NT2/D1 (cell line): Measurements from ENCODE around the gene KDM1B.

Source experiments
- DNase-seq: peaks from one replicate; pipeline ENCODE4 v3.0.0-alpha.2; 2011; ENCODE audit warnings: low read depth, low spot score
- H3K27me3 ChIP-seq: 2 replicates; pipeline ENCODE4 v1.6.0; 2011; ENCODE audit warnings: mild to moderate bottlenecking; ENCODE audit not compliant: insufficient read length, insufficient read depth
- H3K36me3 ChIP-seq: 2 replicates; pipeline ENCODE4 v1.6.1; 2011; ENCODE audit warnings: mild to moderate bottlenecking, low read length, mixed read lengths; ENCODE audit not compliant: insufficient read depth, insufficient read length
- H3K4me1 ChIP-seq: 2 replicates; pipeline ENCODE4 v1.5.1; 2011; ENCODE audit not compliant: insufficient read depth, insufficient read length
- H3K4me3 ChIP-seq: 2 replicates; pipeline ENCODE4 v1.5.1; 2011; ENCODE audit warnings: low read depth; ENCODE audit not compliant: insufficient read length
- H3K9ac ChIP-seq: 2 replicates; pipeline ENCODE4 v1.6.0; 2011; ENCODE audit warnings: low read depth; ENCODE audit not compliant: insufficient read length
- H3K9me3 ChIP-seq: 2 replicates; pipeline ENCODE4 v1.5.1; 2011; ENCODE audit warnings: mild to moderate bottlenecking, low read length; ENCODE audit not compliant: insufficient read depth
- SUZ12 ChIP-seq: IDR thresholded peaks from 2 replicates; pipeline ENCODE4 v1.6.1; 2011; ENCODE audit not compliant: insufficient read length, insufficient read depth; ENCODE audit errors: extremely low read depth
- YY1 ChIP-seq: IDR thresholded peaks from 2 replicates; pipeline ENCODE4 v1.6.1; 2011; ENCODE audit not compliant: insufficient read length, insufficient read depth
- ZNF274 ChIP-seq: IDR thresholded peaks from 2 replicates; pipeline ENCODE4 v1.6.1; 2011; ENCODE audit warnings: mild to moderate bottlenecking, low read depth, low read length

Gene KDM1B

DNA sequence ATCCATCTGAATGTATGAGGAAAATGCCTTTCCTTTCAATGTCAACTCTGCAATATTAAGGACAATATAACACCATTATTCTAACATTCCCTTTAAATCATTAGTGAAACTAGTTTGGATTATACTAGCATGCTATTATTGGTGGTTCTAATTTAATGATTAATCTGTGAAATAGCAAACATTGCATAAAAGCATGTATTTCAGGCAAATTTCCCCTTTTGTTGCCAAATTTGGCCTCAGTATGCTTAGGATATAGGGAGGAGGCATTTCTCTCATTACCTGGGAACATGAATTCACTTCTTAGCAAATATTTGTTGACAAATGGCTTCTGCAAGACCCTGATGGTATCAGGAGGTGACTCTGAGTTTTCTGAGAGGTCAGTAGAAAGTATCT lies 1.9 kb upstream of the KDM1B start:
- peaks cover 2% of the 10 kb centered on the region for H3K4me1 ChIP-seq
- no peak overlapping the region for H3K9ac ChIP-seq
- DNase-seq = no peak
- no peak overlapping the region for H3K4me3 ChIP-seq
- no peaks in the 10 kb centered on the region for H3K27me3 ChIP-seq
- no peaks in the 10 kb centered on the region for H3K36me3 ChIP-seq
- no peaks in the 10 kb centered on the region for H3K9me3 ChIP-seq
- TF ChIP-seq YY1 (no peak), SUZ12 (no peak), ZNF274 (no peak)

DNA sequence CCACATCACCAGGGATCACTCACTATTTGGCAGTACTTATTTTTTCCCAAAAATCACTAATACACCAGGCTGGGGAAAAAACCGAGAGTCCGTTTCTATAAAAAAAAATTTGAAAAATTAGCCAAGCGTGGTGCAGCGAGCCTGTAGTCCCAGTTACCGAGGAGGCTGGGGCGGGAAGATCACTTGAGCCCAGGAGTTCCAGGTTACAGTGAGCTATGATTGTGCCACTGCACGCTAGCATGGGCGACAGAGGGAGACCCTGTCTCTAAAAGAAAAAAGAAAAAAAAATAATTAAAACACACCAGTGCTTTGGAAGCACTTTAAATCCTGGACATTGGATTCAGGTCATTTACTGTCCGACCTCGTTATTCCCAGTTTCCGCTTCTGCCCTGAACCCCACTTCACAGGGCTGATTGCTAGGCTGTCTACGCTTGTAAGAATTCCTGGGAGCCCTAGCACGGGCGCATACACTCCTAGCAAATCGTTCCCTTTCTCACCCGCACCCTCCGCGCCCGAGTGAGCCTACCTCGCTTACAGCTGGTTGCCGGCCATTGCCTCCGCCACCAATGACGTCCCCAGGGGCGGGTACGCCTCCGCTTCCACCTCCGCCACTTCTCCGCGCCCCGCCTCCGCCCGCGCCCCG lies 594 bp upstream of the KDM1B start, which contains the start of gene TPMT:
TPMT (minus strand) TSS at position 571 of the 643 bp plus-strand sequence. CDS start 5,950 bp downstream, outside the sequence.
- H3K27me3 ChIP-seq = no peaks in the 10 kb centered on the region
- H3K4me3 ChIP-seq = peak within 1 kb of the TSS; percentile 79
- H3K36me3 ChIP-seq = no peaks in the 10 kb centered on the region
- no peaks in the 10 kb centered on the region for H3K9me3 ChIP-seq
- no peak for TF ChIP-seq SUZ12
- TF ChIP-seq YY1 = no peak
- no peak for TF ChIP-seq ZNF274
- DNase-seq = peak; percentile 77
- H3K4me1 ChIP-seq = peaks cover 2% of the 10 kb centered on the region
- H3K9ac ChIP-seq = peak within 1 kb of the TSS; percentile 79

DNA sequence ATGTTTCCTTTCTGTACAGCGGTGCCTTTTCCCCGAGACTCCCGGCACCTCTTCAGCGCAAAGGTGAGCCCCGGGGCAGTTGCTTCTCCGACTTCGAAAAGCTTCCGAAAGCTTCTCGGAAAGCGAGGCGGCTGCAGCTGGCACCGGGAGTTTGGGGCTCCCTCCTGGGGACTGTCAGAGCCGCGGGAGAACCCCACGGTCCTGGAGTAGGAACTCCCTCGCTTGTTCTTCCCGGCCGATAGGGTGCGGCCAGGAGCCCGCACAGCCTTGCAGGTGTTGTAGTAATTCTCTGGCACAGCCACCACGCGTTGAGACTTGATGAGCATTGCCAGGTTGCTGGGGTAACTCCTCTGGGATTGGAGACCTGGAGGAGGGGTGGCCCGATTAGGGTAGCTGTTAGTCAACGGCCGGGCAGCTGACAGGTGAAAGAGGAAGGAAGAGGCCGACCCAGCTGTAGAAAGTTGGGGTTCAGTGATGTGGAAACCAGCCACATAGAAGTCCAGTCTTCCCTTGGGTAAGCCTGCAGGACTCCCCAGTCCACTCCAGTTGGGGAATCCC lies 721 bp downstream of the KDM1B start:
- Histone ChIP-seq H3K4me1 (peaks cover 2% of the 10 kb centered on the region), H3K9me3 (no peaks in the 10 kb centered on the region), H3K9ac (peak overlapping the region; percentile 79), H3K4me3 (peak overlapping the region; percentile 71), H3K27me3 (no peaks in the 10 kb centered on the region), H3K36me3 (peaks cover 4% of the 10 kb centered on the region)
- no peak for TF ChIP-seq YY1
- peak; percentile 44 for DNase-seq

DNA sequence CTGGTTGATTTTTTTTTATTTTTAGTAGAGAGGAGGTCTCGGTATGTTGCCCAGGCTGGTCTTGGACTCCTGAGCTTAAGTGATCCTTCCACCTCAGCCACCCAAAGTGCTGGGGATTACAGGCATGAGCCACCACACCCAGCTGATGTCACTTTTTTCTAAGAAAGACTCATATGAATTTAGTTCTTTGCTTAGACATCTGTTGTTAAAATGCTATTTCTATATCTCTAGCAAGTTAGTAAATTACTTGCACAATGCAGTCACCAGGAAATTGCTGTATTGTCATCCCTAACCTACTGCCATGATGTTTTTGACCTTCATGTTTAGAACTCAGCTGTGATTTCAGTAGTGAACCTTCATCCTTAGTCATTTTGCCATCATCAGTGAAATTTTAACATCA lies 5.7 kb downstream of the KDM1B start:
- no peak for DNase-seq
- Histone ChIP-seq H3K27me3 (no peaks in the 10 kb centered on the region), H3K4me3 (no peak overlapping the region), H3K4me1 (peaks cover 2% of the 10 kb centered on the region), H3K9me3 (no peaks in the 10 kb centered on the region), H3K36me3 (peaks cover 22% of the 10 kb centered on the region), H3K9ac (no peak overlapping the region)
- TF ChIP-seq YY1 (no peak), ZNF274 (no peak)

DNA sequence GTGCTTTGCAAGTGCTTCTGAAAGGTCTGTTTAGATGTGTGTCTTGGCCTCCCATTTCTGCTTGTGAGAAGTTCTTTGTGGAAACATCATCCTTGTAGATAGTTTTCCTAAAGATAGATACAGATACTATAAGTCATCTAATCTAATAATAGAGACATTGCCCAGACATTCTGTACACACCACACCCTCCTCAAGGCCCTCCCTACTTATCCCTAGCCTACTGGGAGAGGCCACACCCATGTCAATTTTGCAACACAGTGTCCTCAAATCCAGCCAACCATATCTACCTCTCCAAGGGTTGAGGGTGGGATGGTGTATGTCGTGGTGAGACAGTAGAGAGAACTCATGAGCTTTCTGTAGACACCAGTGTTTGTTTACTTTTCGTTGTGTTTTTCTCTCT lies 6.2 kb downstream of the KDM1B start:
- TF ChIP-seq YY1 = no peak
- TF ChIP-seq ZNF274 = no peak
- TF ChIP-seq SUZ12 = no peak
- Histone ChIP-seq H3K9ac (no peak overlapping the region), H3K4me3 (no peak overlapping the region), H3K36me3 (peaks cover 22% of the 10 kb centered on the region), H3K9me3 (no peaks in the 10 kb centered on the region), H3K4me1 (no peaks in the 10 kb centered on the region), H3K27me3 (no peaks in the 10 kb centered on the region)
- no peak for DNase-seq

DNA sequence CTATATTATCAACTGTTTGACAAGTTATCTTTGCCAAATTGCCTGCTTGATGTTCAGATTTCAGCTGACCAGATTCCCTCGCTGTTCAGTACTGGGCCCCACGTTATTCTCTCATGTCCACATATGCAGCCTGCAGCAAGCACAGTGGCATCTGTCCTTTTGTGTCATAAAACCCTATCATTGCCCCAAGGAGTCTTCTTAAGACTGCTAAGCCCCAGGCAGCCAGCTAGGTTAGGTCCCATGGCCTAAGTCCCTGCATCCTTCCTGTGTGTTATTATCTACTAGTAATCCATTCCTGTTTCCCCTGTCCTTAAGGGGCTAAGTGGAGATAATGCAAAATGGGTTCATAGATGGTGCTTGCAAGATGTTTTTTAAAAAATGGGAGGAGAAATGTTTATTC lies 7.2 kb downstream of the KDM1B start:
- no peaks in the 10 kb centered on the region for H3K9me3 ChIP-seq
- H3K4me3 ChIP-seq = no peak overlapping the region
- H3K4me1 ChIP-seq = no peaks in the 10 kb centered on the region
- no peak for TF ChIP-seq YY1
- no peak for TF ChIP-seq ZNF274
- no peak for TF ChIP-seq SUZ12
- peaks cover 22% of the 10 kb centered on the region for H3K36me3 ChIP-seq
- H3K27me3 ChIP-seq = no peaks in the 10 kb centered on the region
- DNase-seq = no peak
- no peak overlapping the region for H3K9ac ChIP-seq

DNA sequence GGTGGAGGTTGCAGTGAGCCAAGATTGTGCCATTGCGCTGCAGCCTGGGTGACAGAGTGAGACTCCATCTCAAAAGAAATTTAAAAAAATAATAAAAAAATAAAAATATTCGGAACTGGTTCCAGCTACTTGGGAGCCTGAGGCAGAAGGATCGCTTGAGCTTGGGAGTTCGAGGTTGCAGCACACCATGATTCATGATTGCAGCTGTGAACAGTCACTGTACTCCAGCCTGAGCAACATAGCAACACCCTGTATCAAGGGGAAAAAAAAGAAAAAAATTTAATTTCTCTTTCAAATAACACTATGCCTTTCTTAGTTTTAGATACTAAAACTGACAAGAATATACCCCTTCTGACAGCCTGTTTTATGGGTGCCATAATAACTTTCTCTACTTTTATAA lies 10.5 kb downstream of the KDM1B start:
- no peak for TF ChIP-seq ZNF274
- TF ChIP-seq YY1 = no peak
- TF ChIP-seq SUZ12 = no peak
- Histone ChIP-seq H3K27me3 (no peaks in the 10 kb centered on the region), H3K4me3 (no peak overlapping the region), H3K36me3 (peaks cover 26% of the 10 kb centered on the region), H3K4me1 (no peaks in the 10 kb centered on the region), H3K9ac (no peak overlapping the region), H3K9me3 (peaks cover 8% of the 10 kb centered on the region; the same call in 1 of the 2 replicates)
- DNase-seq = no peak
